Posterior cingulate gyrus (tissue), 11 donors: ENCODE data around the gene POGK.

Source experiments
- DNase-seq, 10 donors: peaks; one replicate each; pipeline versions ENCODE4 v3.0.0 to v3.0.0-alpha.2; 2020 to 2021; ENCODE audit warnings: mixed read lengths in 3 of 10
- intact Hi-C: fragments of 100-400 bp; cut with DNase I; formaldehyde crosslinking; loops from one replicate; pipeline ENCODE4 v1.15.1; 2023

Gene POGK

DNA sequence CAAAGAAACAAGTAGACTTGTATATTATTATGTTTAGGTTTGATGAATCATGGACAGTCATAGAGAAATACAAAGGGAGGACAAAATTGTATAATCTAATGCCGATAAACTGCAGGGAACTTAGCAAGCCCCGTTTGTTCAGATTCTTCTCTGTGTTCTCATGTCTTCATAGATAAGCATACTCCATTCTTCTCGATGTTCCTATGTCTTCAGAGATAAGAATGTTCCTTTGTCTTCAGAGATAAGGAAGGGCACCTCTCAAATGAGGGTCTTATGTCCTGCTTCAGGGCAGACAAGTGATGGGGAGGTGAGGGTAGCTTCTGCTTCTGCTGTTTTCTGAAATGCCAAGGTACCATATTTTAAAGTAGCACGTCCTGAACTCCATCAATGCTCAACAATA, 56.5 kb downstream of the POGK start:
- intact Hi-C loops: no loop called here
- no peak for DNase-seq

DNA sequence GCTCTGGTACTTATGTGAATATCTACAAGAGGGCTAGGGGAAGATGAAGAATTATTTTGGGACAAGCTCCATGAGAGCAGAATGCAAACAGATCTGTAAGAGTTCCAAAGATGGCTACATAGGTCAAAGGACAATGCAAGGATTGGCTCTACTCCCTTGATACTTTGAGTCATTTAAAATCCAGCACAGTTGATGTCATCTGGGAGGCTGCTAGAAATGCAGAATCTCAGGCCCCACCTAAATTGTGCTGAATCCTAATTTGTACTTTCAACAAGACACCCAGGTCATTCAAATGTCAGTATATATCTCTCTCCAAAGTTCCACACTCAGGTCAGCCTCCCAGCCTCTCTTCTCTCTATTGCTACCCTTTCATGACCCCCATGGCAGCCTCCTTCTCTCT, 60.5 kb downstream of the POGK start:
- intact Hi-C loops: loop anchor here (10.0 kb wide), 1 partner anchor 545 kb away; no protein-coding TSS in a partner anchor

DNA sequence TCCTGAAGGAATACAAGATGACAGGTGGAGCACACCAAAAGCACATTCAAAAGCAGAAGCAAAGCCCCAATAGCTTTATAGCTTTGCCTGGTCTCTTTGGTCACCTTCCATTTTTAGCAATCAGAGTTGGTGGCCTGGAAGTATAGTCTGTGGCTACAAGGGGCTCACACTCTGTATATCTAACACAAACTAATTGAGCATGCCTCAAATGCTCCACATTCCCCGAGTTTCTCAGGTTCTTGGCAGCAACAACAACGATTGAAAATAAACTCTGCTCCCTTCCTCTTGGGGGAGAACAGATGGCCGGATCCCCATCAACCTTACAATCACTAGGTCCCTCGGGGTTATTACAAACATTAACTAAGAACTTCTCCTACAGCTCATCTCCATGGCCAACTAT, 61.7 kb downstream of the POGK start:
- DNase-seq: no peak
- intact Hi-C loops: loop anchor here (10.0 kb wide), 1 partner anchor 544 kb away; no protein-coding TSS in a partner anchor

More for the DNA sequence above, 60.5 kb downstream of the POGK start:
- no peak for DNase-seq

DNA sequence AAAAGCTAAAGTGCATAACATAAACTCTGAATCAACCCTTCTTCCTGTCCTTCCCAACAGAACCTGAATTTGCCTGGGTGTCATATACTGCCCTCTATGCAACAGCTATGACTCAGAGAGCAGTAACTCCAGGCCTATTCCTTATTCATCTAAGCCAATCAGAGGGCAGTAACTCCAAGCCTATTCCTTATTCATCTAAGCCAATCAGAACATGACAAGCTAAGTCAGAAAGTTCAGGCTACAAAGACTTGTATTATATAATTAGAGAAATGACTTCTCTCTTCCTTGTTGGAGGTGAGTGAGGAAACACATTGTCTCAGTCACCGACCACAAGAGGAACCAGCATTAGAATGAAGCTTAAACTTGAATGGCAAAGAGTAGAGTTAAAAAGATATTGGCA, 63.0 kb downstream of the POGK start:
- intact Hi-C loops: loop anchor here (10.0 kb wide), 1 partner anchor 543 kb away; no protein-coding TSS in a partner anchor
- DNase-seq: no peak

- no peak for DNase-seq
- intact Hi-C loops: loop anchor here (10.0 kb wide), 1 partner anchor 542 kb away; no protein-coding TSS in a partner anchor
Measured at GRCh38 chr1:166903232-166903631, 64.0 kb downstream of the POGK start.

- intact Hi-C loops: loop anchor here (10.0 kb wide), 1 partner anchor 540 kb away; no protein-coding TSS in a partner anchor
- DNase-seq: no peak
Measured at GRCh38 chr1:166905136-166905535, 65.9 kb downstream of the POGK start.

DNA sequence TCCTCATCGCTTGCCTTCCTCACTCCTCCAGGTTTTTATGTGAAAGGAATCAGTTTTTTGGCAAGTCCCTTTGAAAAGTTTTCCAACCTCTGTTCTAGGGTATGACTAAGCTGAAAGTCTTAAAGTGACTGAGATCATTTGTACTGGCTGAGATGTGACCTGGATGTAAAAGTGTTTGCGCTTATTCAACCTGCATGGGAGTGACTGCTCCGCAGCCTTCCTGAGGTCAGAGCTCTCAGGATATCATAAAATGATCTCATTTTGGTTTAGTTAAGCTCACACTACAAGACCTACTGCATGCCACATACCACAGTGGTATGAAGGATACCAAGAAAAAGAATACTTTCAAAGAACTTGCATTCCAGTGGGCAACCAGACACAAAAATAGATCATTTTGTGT, 66.6 kb downstream of the POGK start:
- no peak for DNase-seq
- intact Hi-C loops: loop anchor here (10.0 kb wide), 1 partner anchor 539 kb away; no protein-coding TSS in a partner anchor
